Keratinocyte (primary cell): ENCODE results near the gene RSPH1.

ENCODE experiments used
- CTCF ChIP-seq, 3 experiments: IDR thresholded peaks in 1 of 3; conservative IDR thresholded peaks in 1 of 3; optimal IDR thresholded peaks in 1 of 3; 2 replicates in 2 of 3; 3 replicates in 1 of 3; pipeline versions ENCODE3 to v1.5.1; 2011; ENCODE audit warnings: low read length in 3 of 3, mild to moderate bottlenecking in 3 of 3, moderate library complexity in 2 of 3, control low read depth in 1 of 3, inconsistent platforms in 1 of 3; ENCODE audit not compliant: insufficient read depth in 2 of 3; ENCODE audit errors: extremely low read depth in 1 of 3
- EZH2 ChIP-seq: IDR thresholded peaks from one replicate; pipeline ENCODE4 v1.6.1; 2012; ENCODE audit warnings: inconsistent platforms, mild to moderate bottlenecking, low read length, moderate library complexity

GRCh38 chr21:42467140-42467983, 28.7 kb downstream of the RSPH1 start:
- TF ChIP-seq CTCF (optimal IDR thresholded peaks at IDR 0.05 in 1 of 3, IDR thresholded peaks at IDR 0.05 in 1 of 3, conservative IDR thresholded peaks at IDR 0.05 in 1 of 3; ENCODE audit: extremely low read depth in 1 of 3, insufficient read depth in 2 of 3, low read length in 3 of 3) (peak in 2 of 3 experiments; percentile 41 to 44), EZH2 (no peak)
